ENCODE measurements around the gene TRIM29. TPM values are rescaled to one million over a fixed set of nuclear protein-coding genes. Genes with fewer than 3 reads are reported as not detected.
"Not testable (repeated sequence)": the region's sequence is repeated elsewhere in the genome, so short reads cannot be mapped to it uniquely, and the experiment has no call there.

TRIM29 gene
- total RNA-seq (2014; rRNA removed; shearing (Covaris generic); ENCODE audit: low replicate concordance) = 0.41 and 2.7 TPM in 2 replicates

GRCh38 chr11:120137611-120138521 is at the start of gene TRIM29:
Gene TRIM29, minus strand, starts transcription at chr11:120138113. Its CDS starts 82 bp downstream, at chr11:120138031.
- DNase-seq (ENCODE audit: low read depth) = peak; percentile 79
- in situ Hi-C loops (cut with HindIII; ENCODE audit: low pct_unique_long_range_greater_than_20kb, low sequenced_read_pairs) = no loop called here

- no peak for DNase-seq (ENCODE audit: low read depth)
- in situ Hi-C loops (cut with HindIII; ENCODE audit: low pct_unique_long_range_greater_than_20kb, low sequenced_read_pairs) = no loop called here
Observed at GRCh38 chr11:120186774-120187591, 49.1 kb upstream of the TRIM29 start.

- in situ Hi-C loops (cut with HindIII; ENCODE audit: low pct_unique_long_range_greater_than_20kb, low sequenced_read_pairs) = no loop called here
- DNase-seq (ENCODE audit: low read depth) = no peak
Observed at GRCh38 chr11:120186456-120186773, 48.5 kb upstream of the TRIM29 start.

GRCh38 chr11:120185706-120186455 is 48.0 kb upstream of the TRIM29 start:
- no peak for DNase-seq (ENCODE audit: low read depth)
- in situ Hi-C loops (cut with HindIII; ENCODE audit: low pct_unique_long_range_greater_than_20kb, low sequenced_read_pairs) = no loop called here

- no peak for DNase-seq (ENCODE audit: low read depth)
- in situ Hi-C loops (cut with HindIII; ENCODE audit: low pct_unique_long_range_greater_than_20kb, low sequenced_read_pairs) = no loop called here
Observed at GRCh38 chr11:120184946-120185705, 47.2 kb upstream of the TRIM29 start.

GRCh38 chr11:120184371-120184945 is 46.5 kb upstream of the TRIM29 start:
- no peak for DNase-seq (ENCODE audit: low read depth)
- in situ Hi-C loops (cut with HindIII; ENCODE audit: low pct_unique_long_range_greater_than_20kb, low sequenced_read_pairs) = no loop called here

- no peak for DNase-seq (ENCODE audit: low read depth)
- in situ Hi-C loops (cut with HindIII; ENCODE audit: low pct_unique_long_range_greater_than_20kb, low sequenced_read_pairs) = no loop called here
Observed at GRCh38 chr11:120183701-120184141, 45.8 kb upstream of the TRIM29 start.

GRCh38 chr11:120182790-120183491 is 45.0 kb upstream of the TRIM29 start:
- in situ Hi-C loops (cut with HindIII; ENCODE audit: low pct_unique_long_range_greater_than_20kb, low sequenced_read_pairs) = no loop called here
- no peak for DNase-seq (ENCODE audit: low read depth)

GRCh38 chr11:120182372-120182771 is 44.5 kb upstream of the TRIM29 start:
- no peak for DNase-seq (ENCODE audit: low read depth)
- in situ Hi-C loops (cut with HindIII; ENCODE audit: low pct_unique_long_range_greater_than_20kb, low sequenced_read_pairs) = no loop called here

GRCh38 chr11:120181376-120181975 is 43.6 kb upstream of the TRIM29 start:
- in situ Hi-C loops (cut with HindIII; ENCODE audit: low pct_unique_long_range_greater_than_20kb, low sequenced_read_pairs) = no loop called here
- DNase-seq (ENCODE audit: low read depth) = no peak

GRCh38 chr11:120180551-120181232 is 42.8 kb upstream of the TRIM29 start:
- no peak for DNase-seq (ENCODE audit: low read depth)
- in situ Hi-C loops (cut with HindIII; ENCODE audit: low pct_unique_long_range_greater_than_20kb, low sequenced_read_pairs) = no loop called here

GRCh38 chr11:120180063-120180462 is 42.1 kb upstream of the TRIM29 start:
- DNase-seq (ENCODE audit: low read depth); in situ Hi-C loops (cut with HindIII; ENCODE audit: low pct_unique_long_range_greater_than_20kb, low sequenced_read_pairs): not testable (repeated sequence)

- DNase-seq (ENCODE audit: low read depth) = no peak
- in situ Hi-C loops (cut with HindIII; ENCODE audit: low pct_unique_long_range_greater_than_20kb, low sequenced_read_pairs) = no loop called here
Observed at GRCh38 chr11:120179057-120179672, 41.3 kb upstream of the TRIM29 start.

- DNase-seq (ENCODE audit: low read depth) = no peak
- in situ Hi-C loops (cut with HindIII; ENCODE audit: low pct_unique_long_range_greater_than_20kb, low sequenced_read_pairs) = no loop called here
Observed at GRCh38 chr11:120178561-120179056, 40.7 kb upstream of the TRIM29 start.

- in situ Hi-C loops (cut with HindIII; ENCODE audit: low pct_unique_long_range_greater_than_20kb, low sequenced_read_pairs) = no loop called here
- no peak for DNase-seq (ENCODE audit: low read depth)
Observed at GRCh38 chr11:120174866-120175265, 37.0 kb upstream of the TRIM29 start.

GRCh38 chr11:120173807-120174206 is 35.9 kb upstream of the TRIM29 start:
- in situ Hi-C loops (cut with HindIII; ENCODE audit: low pct_unique_long_range_greater_than_20kb, low sequenced_read_pairs) = no loop called here
- no peak for DNase-seq (ENCODE audit: low read depth)

All from Caki2 (cell line).